Liver (tissue), 9 donors: Measurements from ENCODE around the gene EPHA6. TPM values are rescaled to one million over a fixed set of nuclear protein-coding genes. Genes with fewer than 3 reads are reported as not detected.

Experiments
- DNase-seq: peaks from one replicate; pipeline ENCODE4 v3.0.0-alpha.2; 2017; ENCODE audit warnings: low spot score
- H3K27ac ChIP-seq, 2 donors: one replicate each; pipeline ENCODE4 v1.7.0; 2013; ENCODE audit warnings: inconsistent platforms in 2 of 2, low read length in 2 of 2, control low read depth in 1 of 2, low read depth in 1 of 2, mild to moderate bottlenecking in 1 of 2
- H3K27me3 ChIP-seq, 4 donors: one replicate each; pipeline versions ENCODE4 v1.6.1 to v1.7.0; 2013; ENCODE audit warnings: low read length in 3 of 4, inconsistent platforms in 1 of 4, mild to moderate bottlenecking in 1 of 4, moderate library complexity in 1 of 4; ENCODE audit not compliant: control insufficient read depth in 4 of 4, insufficient read depth in 4 of 4
- H3K36me3 ChIP-seq, 4 donors: one replicate each; pipeline versions ENCODE4 v1.6.1 to v1.7.0; 2013; ENCODE audit warnings: low read length in 3 of 4, mild to moderate bottlenecking in 3 of 4, low read depth in 1 of 4, moderate library complexity in 1 of 4; ENCODE audit not compliant: control insufficient read depth in 4 of 4, insufficient read depth in 3 of 4
- H3K4me1 ChIP-seq, 4 donors: one replicate each; pipeline versions ENCODE4 v1.6.1 to v1.7.0; 2013; ENCODE audit warnings: low read length in 3 of 4, mild to moderate bottlenecking in 3 of 4, moderate library complexity in 1 of 4; ENCODE audit not compliant: control insufficient read depth in 4 of 4, insufficient read depth in 4 of 4
- H3K4me3 ChIP-seq, 3 donors: one replicate each; pipeline versions ENCODE4 v1.6.1 to v1.7.0; 2013; ENCODE audit warnings: low read length in 3 of 3, control low read depth in 1 of 3, low read depth in 1 of 3, mild to moderate bottlenecking in 1 of 3
- H3K9ac ChIP-seq, 2 donors: one replicate each; pipeline ENCODE4 v1.7.0; 2013; ENCODE audit warnings: low read length in 2 of 2, mild to moderate bottlenecking in 2 of 2, moderate library complexity in 2 of 2, control low read depth in 1 of 2, low read depth in 1 of 2
- H3K9me3 ChIP-seq, 4 donors: one replicate each; pipeline versions ENCODE4 v1.6.1 to v1.7.0; 2013; ENCODE audit warnings: low read length in 3 of 4; ENCODE audit not compliant: control insufficient read depth in 4 of 4
- EGR1 ChIP-seq, 2 donors: IDR thresholded peaks; 2 replicates each; pipeline ENCODE4 v1.6.1; 2016 to 2018; ENCODE audit warnings: antibody characterized with exemption in 2 of 2, low read depth in 2 of 2
- FOXA1 ChIP-seq: IDR thresholded peaks from 2 replicates; pipeline ENCODE4 v1.6.1; 2016; ENCODE audit warnings: antibody characterized with exemption
- FOXA2 ChIP-seq: IDR thresholded peaks from 2 replicates; pipeline ENCODE4 v1.6.1; 2016; ENCODE audit warnings: antibody characterized with exemption
- GABPA ChIP-seq, 2 donors: IDR thresholded peaks in 1 of 2; conservative IDR thresholded peaks in 1 of 2; 2 replicates each; pipeline ENCODE4 v1.6.1; 2016; ENCODE audit warnings: antibody characterized with exemption in 2 of 2, mild to moderate bottlenecking in 1 of 2, moderate library complexity in 1 of 2
- HNF4A ChIP-seq, 2 donors: conservative IDR thresholded peaks; 2 replicates each; pipeline ENCODE4 v1.6.1; 2016; ENCODE audit warnings: antibody characterized with exemption in 2 of 2, mild to moderate bottlenecking in 2 of 2
- HNF4G ChIP-seq: IDR thresholded peaks from 2 replicates; pipeline ENCODE4 v1.6.1; 2016; ENCODE audit warnings: antibody characterized with exemption
- JUND ChIP-seq, 2 donors: IDR thresholded peaks; 2 replicates each; pipeline ENCODE4 v1.6.1; 2016; ENCODE audit warnings: antibody characterized with exemption in 2 of 2
- NR2F2 ChIP-seq: IDR thresholded peaks from 2 replicates; pipeline ENCODE4 v1.6.1; 2016; ENCODE audit warnings: antibody characterized with exemption
- RAD21 ChIP-seq, 2 donors: IDR thresholded peaks; 2 replicates each; pipeline ENCODE4 v1.6.1; 2016; ENCODE audit warnings: antibody characterized with exemption in 2 of 2, mild to moderate bottlenecking in 2 of 2
- RXRA ChIP-seq, 2 donors: IDR thresholded peaks; 2 replicates each; pipeline ENCODE4 v1.6.1; 2017 to 2018; ENCODE audit warnings: antibody characterized with exemption in 2 of 2, mild to moderate bottlenecking in 1 of 2
- SP1 ChIP-seq: IDR thresholded peaks from 2 replicates; pipeline ENCODE4 v1.6.1; 2018; ENCODE audit warnings: antibody characterized with exemption, mild to moderate bottlenecking
- TAF1 ChIP-seq: conservative IDR thresholded peaks from 2 replicates; pipeline ENCODE4 v1.6.1; 2016; ENCODE audit warnings: antibody characterized with exemption, mild to moderate bottlenecking
- YY1 ChIP-seq: IDR thresholded peaks from 2 replicates; pipeline ENCODE4 v1.6.1; 2016; ENCODE audit warnings: antibody characterized with exemption, mild to moderate bottlenecking
- WGBS: extraction: QIAGEN DNeasy Blood & Tissue Kit; methylation state at CpG from one replicate; pipeline ENCODE4 v1.1.7; 2013; 5-methylcytosine and 5-hydroxymethylcytosine counted together
- polyA plus RNA-seq, 2 donors: library from polyadenylated mRNA; stranded (reverse) in 1 of 2; unstranded in 1 of 2; fragments of 200-250 nt in 1 of 2; fragments of >200 nt in 1 of 2; fragmentation: Nextera tagmentation in 1 of 2; extraction: Ambion mirVana in 1 of 2; gene quantifications; one replicate each; pipeline versions ENCODE4 v1.2.1 to v1.2.3, GENCODE V29; 2013 to 2015
- total RNA-seq, 2 donors: library from RNA; depleted of rRNA; stranded (reverse); fragments of >200 nt; gene quantifications; one replicate each; pipeline ENCODE4 v1.2.3, GENCODE V29; 2014
- TF ChIP-seq, protein P1 (sequence below): IDR thresholded peaks from 2 replicates; pipeline ENCODE4 v1.6.1; 2016; ENCODE audit warnings: antibody characterized with exemption
- TF ChIP-seq, protein P2 (sequence below): IDR thresholded peaks from 2 replicates; pipeline ENCODE4 v1.6.1; 2016; ENCODE audit warnings: antibody characterized with exemption
- TF ChIP-seq, protein P3 (sequence below): fragments of 150-350 bp; IDR thresholded peaks from 2 replicates; pipeline ENCODE4 v1.5.1; 2017; ENCODE audit warnings: improper control_type of control experiment, low read depth, low read length; ENCODE audit not compliant: missing input control
- TF ChIP-seq, protein P4 (sequence below): IDR thresholded peaks from 2 replicates; pipeline ENCODE4 v1.6.1; 2016; ENCODE audit warnings: antibody characterized with exemption
- TF ChIP-seq, protein P5 (sequence below): IDR thresholded peaks from 2 replicates; pipeline ENCODE4 v1.6.1; 2016; ENCODE audit warnings: antibody characterized with exemption, mild to moderate bottlenecking
- donor health status: healthy.
- donor health status: healthy.
- donor health status: healthy.
- donor health status: healthy.
- donor health status: healthy.

Gene EPHA6
- total and polyA plus RNA-seq, 4 donors, result 0.05 to 0.17 (median 0.05) TPM; not detected in 1

DNA sequence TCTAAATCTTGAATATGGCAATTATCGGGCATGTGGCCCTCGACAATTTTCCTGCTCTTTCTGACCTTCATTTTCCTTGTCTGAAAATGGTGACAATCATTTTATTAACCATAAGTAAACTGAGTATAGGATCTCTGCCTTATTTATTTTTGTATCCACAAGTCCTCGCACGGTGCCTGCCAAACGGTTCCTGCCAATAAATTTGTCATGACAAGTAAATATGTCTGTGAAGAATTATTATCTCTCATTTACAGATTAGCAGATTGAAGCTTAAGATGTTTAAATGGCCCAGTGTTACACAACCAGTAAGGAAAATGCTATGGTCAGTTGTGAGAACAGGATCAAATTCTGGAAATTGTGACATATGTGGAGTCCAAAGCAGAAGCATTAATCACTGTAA lies 884.3 kb downstream of the EPHA6 start:
- Histone ChIP-seq H3K27ac (no peak overlapping the region), H3K4me1 (no peaks in the 10 kb centered on the region), H3K27me3 (no peaks in the 10 kb centered on the region), H3K9ac (no peak overlapping the region), H3K36me3 (no peaks in the 10 kb centered on the region), H3K9me3 (no peaks in the 10 kb centered on the region), H3K4me3 (no peak overlapping the region)
- 66% methylated on average over 5 of the region's 5 CpGs for WGBS
- DNase-seq, result no peak
- TF ChIP-seq, protein P1, sequence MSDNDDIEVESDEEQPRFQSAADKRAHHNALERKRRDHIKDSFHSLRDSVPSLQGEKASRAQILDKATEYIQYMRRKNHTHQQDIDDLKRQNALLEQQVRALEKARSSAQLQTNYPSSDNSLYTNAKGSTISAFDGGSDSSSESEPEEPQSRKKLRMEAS, result no peak
- TF ChIP-seq YY1, result no peak

DNA sequence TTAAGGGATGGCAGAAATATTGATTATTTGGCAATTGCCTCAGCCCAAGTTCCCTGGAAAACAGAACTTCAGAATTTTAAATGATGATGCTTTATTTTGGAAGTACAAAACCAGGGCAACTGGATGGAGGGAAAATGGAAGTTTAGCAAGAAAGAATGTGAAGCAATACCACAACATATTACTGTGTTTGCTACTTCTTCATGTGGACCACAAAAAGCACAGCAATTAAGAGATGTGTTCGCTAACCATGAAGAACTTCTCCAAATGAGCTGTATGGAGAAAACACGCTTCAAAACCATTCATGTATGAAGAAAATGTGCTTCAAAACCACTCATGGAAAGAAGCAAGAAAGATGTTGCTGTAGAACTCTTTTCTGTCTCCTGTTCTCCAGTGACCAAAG lies 885.5 kb downstream of the EPHA6 start:
- Histone ChIP-seq H3K27ac (no peak overlapping the region), H3K36me3 (no peaks in the 10 kb centered on the region), H3K9me3 (no peaks in the 10 kb centered on the region), H3K27me3 (no peaks in the 10 kb centered on the region), H3K9ac (no peak overlapping the region), H3K4me1 (no peaks in the 10 kb centered on the region), H3K4me3 (no peak overlapping the region)
- TF ChIP-seq GABPA (IDR thresholded peaks at IDR 0.05 in 1 of 2, conservative IDR thresholded peaks at IDR 0.05 in 1 of 2), result no peak
- TF ChIP-seq, protein P1, result no peak
- no peak for TF ChIP-seq RXRA (IDR thresholded peaks at IDR 0.05)
- no peak for TF ChIP-seq NR2F2
- TF ChIP-seq, protein P2, sequence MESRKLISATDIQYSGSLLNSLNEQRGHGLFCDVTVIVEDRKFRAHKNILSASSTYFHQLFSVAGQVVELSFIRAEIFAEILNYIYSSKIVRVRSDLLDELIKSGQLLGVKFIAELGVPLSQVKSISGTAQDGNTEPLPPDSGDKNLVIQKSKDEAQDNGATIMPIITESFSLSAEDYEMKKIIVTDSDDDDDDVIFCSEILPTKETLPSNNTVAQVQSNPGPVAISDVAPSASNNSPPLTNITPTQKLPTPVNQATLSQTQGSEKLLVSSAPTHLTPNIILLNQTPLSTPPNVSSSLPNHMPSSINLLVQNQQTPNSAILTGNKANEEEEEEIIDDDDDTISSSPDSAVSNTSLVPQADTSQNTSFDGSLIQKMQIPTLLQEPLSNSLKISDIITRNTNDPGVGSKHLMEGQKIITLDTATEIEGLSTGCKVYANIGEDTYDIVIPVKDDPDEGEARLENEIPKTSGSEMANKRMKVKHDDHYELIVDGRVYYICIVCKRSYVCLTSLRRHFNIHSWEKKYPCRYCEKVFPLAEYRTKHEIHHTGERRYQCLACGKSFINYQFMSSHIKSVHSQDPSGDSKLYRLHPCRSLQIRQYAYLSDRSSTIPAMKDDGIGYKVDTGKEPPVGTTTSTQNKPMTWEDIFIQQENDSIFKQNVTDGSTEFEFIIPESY, result no peak
- TF ChIP-seq JUND (IDR thresholded peaks at IDR 0.05), result no peak
- no peak for TF ChIP-seq HNF4G
- TF ChIP-seq EGR1 (IDR thresholded peaks at IDR 0.05; ENCODE audit: low read depth in 2 of 2), result no peak
- TF ChIP-seq, protein P3, sequence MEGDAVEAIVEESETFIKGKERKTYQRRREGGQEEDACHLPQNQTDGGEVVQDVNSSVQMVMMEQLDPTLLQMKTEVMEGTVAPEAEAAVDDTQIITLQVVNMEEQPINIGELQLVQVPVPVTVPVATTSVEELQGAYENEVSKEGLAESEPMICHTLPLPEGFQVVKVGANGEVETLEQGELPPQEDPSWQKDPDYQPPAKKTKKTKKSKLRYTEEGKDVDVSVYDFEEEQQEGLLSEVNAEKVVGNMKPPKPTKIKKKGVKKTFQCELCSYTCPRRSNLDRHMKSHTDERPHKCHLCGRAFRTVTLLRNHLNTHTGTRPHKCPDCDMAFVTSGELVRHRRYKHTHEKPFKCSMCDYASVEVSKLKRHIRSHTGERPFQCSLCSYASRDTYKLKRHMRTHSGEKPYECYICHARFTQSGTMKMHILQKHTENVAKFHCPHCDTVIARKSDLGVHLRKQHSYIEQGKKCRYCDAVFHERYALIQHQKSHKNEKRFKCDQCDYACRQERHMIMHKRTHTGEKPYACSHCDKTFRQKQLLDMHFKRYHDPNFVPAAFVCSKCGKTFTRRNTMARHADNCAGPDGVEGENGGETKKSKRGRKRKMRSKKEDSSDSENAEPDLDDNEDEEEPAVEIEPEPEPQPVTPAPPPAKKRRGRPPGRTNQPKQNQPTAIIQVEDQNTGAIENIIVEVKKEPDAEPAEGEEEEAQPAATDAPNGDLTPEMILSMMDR, result no peak
- TF ChIP-seq TAF1, result no peak
- no peak for TF ChIP-seq SP1
- TF ChIP-seq, protein P4, sequence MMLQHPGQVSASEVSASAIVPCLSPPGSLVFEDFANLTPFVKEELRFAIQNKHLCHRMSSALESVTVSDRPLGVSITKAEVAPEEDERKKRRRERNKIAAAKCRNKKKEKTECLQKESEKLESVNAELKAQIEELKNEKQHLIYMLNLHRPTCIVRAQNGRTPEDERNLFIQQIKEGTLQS, result no peak
- no peak for TF ChIP-seq RAD21 (IDR thresholded peaks at IDR 0.05)
- TF ChIP-seq FOXA1, result no peak
- TF ChIP-seq HNF4A (conservative IDR thresholded peaks at IDR 0.05), result no peak
- no peak for TF ChIP-seq FOXA2
- TF ChIP-seq, protein P5, sequence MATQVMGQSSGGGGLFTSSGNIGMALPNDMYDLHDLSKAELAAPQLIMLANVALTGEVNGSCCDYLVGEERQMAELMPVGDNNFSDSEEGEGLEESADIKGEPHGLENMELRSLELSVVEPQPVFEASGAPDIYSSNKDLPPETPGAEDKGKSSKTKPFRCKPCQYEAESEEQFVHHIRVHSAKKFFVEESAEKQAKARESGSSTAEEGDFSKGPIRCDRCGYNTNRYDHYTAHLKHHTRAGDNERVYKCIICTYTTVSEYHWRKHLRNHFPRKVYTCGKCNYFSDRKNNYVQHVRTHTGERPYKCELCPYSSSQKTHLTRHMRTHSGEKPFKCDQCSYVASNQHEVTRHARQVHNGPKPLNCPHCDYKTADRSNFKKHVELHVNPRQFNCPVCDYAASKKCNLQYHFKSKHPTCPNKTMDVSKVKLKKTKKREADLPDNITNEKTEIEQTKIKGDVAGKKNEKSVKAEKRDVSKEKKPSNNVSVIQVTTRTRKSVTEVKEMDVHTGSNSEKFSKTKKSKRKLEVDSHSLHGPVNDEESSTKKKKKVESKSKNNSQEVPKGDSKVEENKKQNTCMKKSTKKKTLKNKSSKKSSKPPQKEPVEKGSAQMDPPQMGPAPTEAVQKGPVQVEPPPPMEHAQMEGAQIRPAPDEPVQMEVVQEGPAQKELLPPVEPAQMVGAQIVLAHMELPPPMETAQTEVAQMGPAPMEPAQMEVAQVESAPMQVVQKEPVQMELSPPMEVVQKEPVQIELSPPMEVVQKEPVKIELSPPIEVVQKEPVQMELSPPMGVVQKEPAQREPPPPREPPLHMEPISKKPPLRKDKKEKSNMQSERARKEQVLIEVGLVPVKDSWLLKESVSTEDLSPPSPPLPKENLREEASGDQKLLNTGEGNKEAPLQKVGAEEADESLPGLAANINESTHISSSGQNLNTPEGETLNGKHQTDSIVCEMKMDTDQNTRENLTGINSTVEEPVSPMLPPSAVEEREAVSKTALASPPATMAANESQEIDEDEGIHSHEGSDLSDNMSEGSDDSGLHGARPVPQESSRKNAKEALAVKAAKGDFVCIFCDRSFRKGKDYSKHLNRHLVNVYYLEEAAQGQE, result no peak
- TF ChIP-seq YY1, result no peak
- no peak for DNase-seq
- 92% methylated on average over 2 of the region's 2 CpGs for WGBS
